G401 (cell line): ENCODE results near the gene WDR45B. TPM values are rescaled to one million over a fixed set of nuclear protein-coding genes. Genes with fewer than 3 reads are reported as not detected.

Experiments used
- DNase-seq: peaks from one replicate; pipeline ENCODE4 v3.0.0-alpha.2; 2015; ENCODE audit warnings: low spot score
- in situ Hi-C: cut with HindIII; loops from 2 replicates; pipeline ENCODE4 v1.10.0; 2016; ENCODE audit warnings: low sequenced_read_pairs, mixed read lengths
- total RNA-seq: library from RNA; depleted of rRNA; stranded (reverse); fragments of >200 nt; shearing (Covaris generic); gene quantifications from 2 replicates; pipeline ENCODE4 v1.2.3, GENCODE V29; 2014; rRNA removed

Gene WDR45B
- total RNA-seq, 1 experiment from 2014 or later, result 109 TPM

GRCh38 chr17:82571855-82572254 lies 76.4 kb downstream of the WDR45B start:
- in situ Hi-C loops, result no loop called here

DNA sequence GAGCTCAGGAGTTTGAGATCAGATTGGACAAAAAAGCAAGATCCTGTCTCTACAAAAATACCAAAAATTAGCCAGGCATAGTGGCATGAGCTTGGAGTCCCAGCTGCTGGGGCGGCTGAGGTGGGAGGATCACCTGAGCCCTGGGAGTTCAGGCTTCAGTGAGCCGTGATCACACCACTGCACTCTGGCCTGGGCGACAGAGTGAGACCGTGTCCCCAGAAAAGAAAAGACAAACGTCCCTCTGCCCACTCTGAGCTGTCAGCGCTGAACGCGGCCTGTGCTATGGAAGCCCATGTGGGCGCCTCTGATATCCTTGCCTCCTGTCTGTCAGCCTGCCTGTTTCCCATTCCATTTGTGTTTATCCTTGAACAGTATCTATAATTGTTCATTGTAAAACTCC lies 78.0 kb downstream of the WDR45B start:
- DNase-seq, result no peak
- in situ Hi-C loops, result no loop called here

More at GRCh38 chr17:82571855-82572254, 76.4 kb downstream of the WDR45B start:
- DNase-seq, result no peak

GRCh38 chr17:82569621-82570020 lies 78.6 kb downstream of the WDR45B start:
- DNase-seq, result no peak

DNA sequence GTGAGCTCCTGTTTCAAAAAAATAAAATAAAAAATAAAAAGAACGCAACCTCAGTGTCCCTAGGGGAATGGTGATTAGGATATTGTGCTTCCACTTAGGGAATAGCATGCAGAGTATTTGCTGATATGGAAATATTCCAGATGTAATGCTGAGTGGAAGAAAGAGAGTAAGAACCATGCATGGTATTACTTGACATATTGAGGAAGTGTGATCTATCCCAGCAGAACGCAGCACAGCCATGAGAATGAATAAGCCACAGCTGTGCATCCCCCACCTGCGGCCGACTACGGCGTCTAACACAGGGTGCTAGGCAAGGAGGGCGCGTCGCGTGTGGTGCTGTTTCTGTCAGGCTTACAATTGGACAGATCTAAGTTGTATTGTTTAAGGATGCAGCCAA lies 79.2 kb downstream of the WDR45B start:
- no peak for DNase-seq
- in situ Hi-C loops, result no loop called here

More at GRCh38 chr17:82569621-82570020, 78.6 kb downstream of the WDR45B start:
- in situ Hi-C loops, result no loop called here

GRCh38 chr17:82567286-82567685 lies 81.0 kb downstream of the WDR45B start:
- no peak for DNase-seq
- in situ Hi-C loops, result no loop called here

DNA sequence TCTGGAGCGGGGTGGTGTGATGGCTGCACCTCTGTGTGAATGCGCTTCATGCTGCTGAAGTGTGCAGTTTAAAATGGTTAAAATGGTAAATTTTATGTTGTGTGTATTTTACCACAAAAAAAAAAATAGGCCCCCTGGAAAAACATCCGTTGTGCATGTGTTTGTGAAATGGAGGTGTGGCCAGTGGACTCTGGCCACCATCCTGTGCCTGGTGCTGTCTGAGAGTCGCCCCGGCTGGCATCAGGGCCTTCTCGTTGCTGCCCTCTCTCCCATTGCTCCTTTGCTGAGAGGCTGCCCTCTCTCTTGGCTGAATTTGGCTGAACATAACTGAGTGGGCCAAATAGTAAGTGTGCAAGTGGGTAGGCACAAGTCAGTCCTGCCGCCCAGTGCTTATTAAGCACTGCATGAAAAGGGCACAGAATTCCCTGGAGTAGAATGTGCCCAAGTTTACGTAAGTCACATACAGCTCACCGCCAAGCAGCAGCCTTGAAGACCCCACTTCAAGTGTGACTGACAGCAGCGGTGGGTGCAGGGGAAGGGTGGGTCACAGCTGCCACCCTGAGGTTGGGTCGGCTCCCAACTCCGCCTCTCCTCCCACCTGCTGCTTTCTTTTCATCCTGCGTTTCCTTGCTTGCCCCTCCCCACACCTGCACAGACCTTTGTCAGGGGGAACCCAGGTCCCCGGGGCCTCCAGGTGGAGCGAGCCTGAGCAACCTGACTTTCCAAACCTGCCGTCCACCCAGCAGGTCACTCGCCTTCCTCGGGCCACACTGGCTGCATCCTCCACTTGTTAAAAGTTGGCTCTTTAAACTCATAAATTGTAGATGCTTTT lies 81.9 kb downstream of the WDR45B start:
- no peak for DNase-seq

DNA sequence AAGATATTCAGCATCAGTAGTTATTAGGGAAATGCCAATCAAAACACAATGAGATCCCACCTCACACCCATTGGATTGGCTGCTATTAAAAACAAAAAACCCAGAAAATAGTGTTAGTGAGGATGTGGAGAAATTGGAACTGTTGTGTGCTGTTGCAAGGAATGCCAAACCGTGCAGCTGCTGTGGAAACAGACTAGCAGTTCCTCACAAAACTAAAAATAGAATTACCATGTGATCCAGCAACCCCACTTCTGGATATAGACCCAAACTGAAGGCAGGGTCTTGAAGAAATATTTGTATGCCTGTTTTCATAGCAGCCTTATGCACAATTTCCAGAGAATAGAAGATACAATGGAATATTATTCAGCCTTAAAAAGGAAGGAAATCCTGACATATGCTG lies 82.7 kb downstream of the WDR45B start:
- in situ Hi-C loops, result no loop called here
- DNase-seq, result no peak

More for the DNA sequence above, 81.9 kb downstream of the WDR45B start:
- in situ Hi-C loops, result no loop called here

Other genes starting within 250 kb of the WDR45B start
- 27.4 and 45.3 TPM in 2 replicates for gene HEXD, start 230.1 kb downstream of the WDR45B start, total RNA-seq
- gene OGFOD3, start 229.9 kb downstream of the WDR45B start, total RNA-seq, result 24.7 and 65.0 TPM in 2 replicates
- gene CYBC1, start 197.7 kb downstream of the WDR45B start, total RNA-seq, result 48.7 and 64.5 TPM in 2 replicates
- gene NARF, start 189.7 kb downstream of the WDR45B start, total RNA-seq, result 16.5 and 34.0 TPM in 2 replicates
- 52.8 and 57.7 TPM in 2 replicates for gene FOXK2, start 128.7 kb downstream of the WDR45B start, total RNA-seq
- gene RAB40B, start 50.3 kb upstream of the WDR45B start, total RNA-seq, result 28.7 and 37.8 TPM in 2 replicates
- 44.4 and 44.8 TPM in 2 replicates for gene FN3KRP, start 68.3 kb upstream of the WDR45B start, total RNA-seq
- gene FN3K, start 87.2 kb upstream of the WDR45B start, total RNA-seq, result 0.03 and 0.43 TPM in 2 replicates
- 86.4 and 108 TPM in 2 replicates for gene TBCD, start 103.6 kb upstream of the WDR45B start, total RNA-seq
- gene ZNF750, start 191.6 kb upstream of the WDR45B start, total RNA-seq, result not detected in 2 replicates